OCI-LY7 (cell line): ENCODE measurements around the gene WDTC1. TPM values are rescaled to one million over a fixed set of nuclear protein-coding genes. Genes with fewer than 3 reads are reported as not detected.

ENCODE experiments used
- BruUV-seq: library from RNA; stranded (reverse); fragments of 400-500 nt; replicated peaks from 2 replicates; lab custom pipeline; 2021; lab: Mats Ljungman, UMichigan
- CTCF ChIA-PET: fragments of 300-600 bp; sonication (Branson Sonifier 250); formaldehyde crosslinking; loops from one replicate; lab custom pipeline; 2022; ENCODE audit warnings: antibody characterized with exemption; ENCODE audit not compliant: unreplicated experiment; lab: Charles Lee
- POLR2A ChIA-PET: fragments of 300-600 bp; sonication (Branson Sonifier 250); formaldehyde crosslinking; loops from one replicate; lab custom pipeline; 2022; ENCODE audit warnings: antibody characterized with exemption; lab: Charles Lee
- DNase-seq: peaks from one replicate; pipeline ENCODE4 v3.0.0-alpha.2; 2015; ENCODE audit warnings: low spot score
- H2AFZ ChIP-seq: fragments of 200-600 bp; sonication (generic), shearing (Covaris generic); 2 replicates; pipeline ENCODE4 v1.6.1; 2014; ENCODE audit warnings: mild to moderate bottlenecking, antibody characterized with exemption, low read length, moderate library complexity
- H3K27ac ChIP-seq: fragments of 200-600 bp; sonication (generic); 2 replicates; pipeline ENCODE4 v1.5.1; 2014; ENCODE audit warnings: mixed run types, low read depth, mild to moderate bottlenecking, moderate library complexity, low read length, inconsistent platforms; ENCODE audit not compliant: poor library complexity, severe bottlenecking
- H3K36me3 ChIP-seq: fragments of 200-600 bp; sonication (generic); 2 replicates; pipeline ENCODE4 v1.6.1; 2014; ENCODE audit warnings: mild to moderate bottlenecking, antibody characterized with exemption, low read length, moderate library complexity, mixed read lengths; ENCODE audit not compliant: insufficient read depth
- H3K4me1 ChIP-seq: fragments of 200-600 bp; sonication (generic); 2 replicates; pipeline ENCODE4 v1.5.1; 2014; ENCODE audit warnings: mild to moderate bottlenecking, low read length; ENCODE audit not compliant: insufficient read depth, poor library complexity, severe bottlenecking
- H3K4me2 ChIP-seq: fragments of 200-600 bp; sonication (generic); 2 replicates; pipeline ENCODE4 v1.6.1; 2014; ENCODE audit warnings: mild to moderate bottlenecking, low read length
- H3K4me3 ChIP-seq: fragments of 200-600 bp; sonication (generic); 2 replicates; pipeline ENCODE4 v1.5.1; 2014; ENCODE audit warnings: mild to moderate bottlenecking, low read depth, low read length; ENCODE audit not compliant: poor library complexity, severe bottlenecking
- H3K79me2 ChIP-seq: fragments of 200-600 bp; sonication (generic); 2 replicates; pipeline ENCODE4 v1.6.1; 2016; ENCODE audit warnings: low read depth, mild to moderate bottlenecking, low read length, moderate library complexity, mixed read lengths; ENCODE audit not compliant: insufficient read depth
- H3K9me2 ChIP-seq: fragments of 200-600 bp; sonication (generic); 2 replicates; pipeline ENCODE4 v1.6.1; 2016; ENCODE audit warnings: mild to moderate bottlenecking, low read length, mixed read lengths; ENCODE audit not compliant: insufficient read depth
- H3K9me3 ChIP-seq: fragments of 200-600 bp; sonication (generic); 2 replicates; pipeline ENCODE4 v1.6.1; 2014; ENCODE audit warnings: mild to moderate bottlenecking, mixed run types, low read length, mixed read lengths
- H4K20me1 ChIP-seq: fragments of 200-600 bp; sonication (generic); 2 replicates; pipeline ENCODE4 v1.6.1; 2014; ENCODE audit warnings: mild to moderate bottlenecking, antibody characterized with exemption, low read length, moderate library complexity, mixed read lengths; ENCODE audit not compliant: insufficient read depth
- CTCF ChIP-seq: fragments of 200-600 bp; sonication (generic); conservative IDR thresholded peaks from 2 replicates; pipeline ENCODE4 v1.5.1; 2014; ENCODE audit warnings: mild to moderate bottlenecking, antibody characterized with exemption, low read length, moderate library complexity, mixed read lengths
- EZH2phosphoT487 ChIP-seq: fragments of 200-600 bp; sonication (generic); IDR thresholded peaks from 2 replicates; pipeline ENCODE4 v1.6.1; 2018; ENCODE audit warnings: low read depth, borderline replicate concordance, mild to moderate bottlenecking, mixed run types, antibody characterized with exemption, low read length, moderate library complexity, mixed read lengths
- intact Hi-C: fragments of 100-400 bp; cut with micrococcal nuclease; formaldehyde crosslinking; loops from one replicate; pipeline ENCODE4 v1.10.0; 2022; ENCODE audit not compliant: unreplicated experiment
- total RNA-seq, 2 experiments: library from RNA; depleted of rRNA in 1 of 2; stranded (reverse); fragments of >200 nt in 1 of 2; shearing (Covaris generic) in 1 of 2; gene quantifications; 2 replicates each; pipeline ENCODE4 v1.2.3, GENCODE V29; 2014 to 2022

The WDTC1 gene
- total RNA-seq, 2 experiments from 2014 or later, result 18.2 to 27.8 TPM

GRCh38 chr1:27292106-27292505, 57.7 kb downstream of the WDTC1 start:
- Histone ChIP-seq H3K4me3 (no peak overlapping the region), H3K4me1 (no peaks in the 10 kb centered on the region), H3K36me3 (no peaks in the 10 kb centered on the region), H4K20me1 (no peaks in the 10 kb centered on the region), H2AFZ (no peak overlapping the region), H3K27ac (no peak overlapping the region), H3K79me2 (no peaks in the 10 kb centered on the region), H3K9me3 (no peaks in the 10 kb centered on the region), H3K9me2 (no peaks in the 10 kb centered on the region), H3K4me2 (no peak overlapping the region)
- ChIA-PET CTCF (no interaction called here), POLR2A (no interaction called here)
- no peak for TF ChIP-seq CTCF
- intact Hi-C loops, result no loop called here
- DNase-seq, result no peak
- BruUV-seq, result no TSS peak

GRCh38 chr1:27293915-27294314, 59.5 kb downstream of the WDTC1 start:
- BruUV-seq, result no TSS peak
- ChIA-PET POLR2A (interaction anchor here (0.5 to 1.1 kb wide), 3 partner anchors 105 to 900 kb away, joined by 3 to 5 read pairs (median 3); partner anchors contain the start of gene SLC9A1), CTCF (interaction anchor here (0.7 kb wide), 1 partner anchor 29 kb away, joined by 3 read pairs; no protein-coding TSS in a partner anchor)
- Histone ChIP-seq H3K27ac (no peak overlapping the region), H4K20me1 (no peaks in the 10 kb centered on the region), H3K4me1 (no peaks in the 10 kb centered on the region), H3K9me2 (no peaks in the 10 kb centered on the region), H3K4me3 (no peak overlapping the region), H3K9me3 (no peaks in the 10 kb centered on the region), H3K79me2 (no peaks in the 10 kb centered on the region), H3K4me2 (no peak overlapping the region), H2AFZ (no peak overlapping the region), H3K36me3 (no peaks in the 10 kb centered on the region)
- no peak for TF ChIP-seq EZH2phosphoT487
- no peak for TF ChIP-seq CTCF
- no peak for DNase-seq
- intact Hi-C loops, result no loop called here

GRCh38 chr1:27296773-27297291, 62.4 kb downstream of the WDTC1 start:
- no peak overlapping the region for H3K27ac ChIP-seq
- H3K9me3 ChIP-seq, result no peaks in the 10 kb centered on the region
- ChIA-PET CTCF (interaction anchor here (0.5 to 1.7 kb wide), 5 partner anchors 60 to 366 kb away, joined by 3 to 5 read pairs (median 4); no protein-coding TSS in a partner anchor), POLR2A (interaction anchor here (0.9 kb wide), 1 partner anchor 199 kb away, joined by 3 read pairs; no protein-coding TSS in a partner anchor)
- intact Hi-C loops, result loop anchor here (5.0 kb wide), 1 partner anchor 255 kb away; no protein-coding TSS in a partner anchor
- peak; percentile 67 for DNase-seq
- H2AFZ ChIP-seq, result no peak overlapping the region
- no TSS peak for BruUV-seq
- peaks cover 9% of the 10 kb centered on the region for H3K4me1 ChIP-seq
- peak; percentile 81 for TF ChIP-seq CTCF
- TF ChIP-seq EZH2phosphoT487, result no peak
- no peak overlapping the region for H3K4me2 ChIP-seq
- H3K9me2 ChIP-seq, result no peaks in the 10 kb centered on the region
- no peak overlapping the region for H3K4me3 ChIP-seq
- no peaks in the 10 kb centered on the region for H3K79me2 ChIP-seq
- no peaks in the 10 kb centered on the region for H4K20me1 ChIP-seq
- no peaks in the 10 kb centered on the region for H3K36me3 ChIP-seq
